H9 (cell line): ENCODE measurements around the gene CXCR2. TPM values are rescaled to one million over a fixed set of nuclear protein-coding genes. Genes with fewer than 3 reads are reported as not detected.

ENCODE experiments used
- DNase-seq: peaks from one replicate; pipeline ENCODE4 v3.0.0-alpha.2; 2017
- H2AFZ ChIP-seq: one replicate; pipeline ENCODE4 v1.6.1; 2013; ENCODE audit warnings: mild to moderate bottlenecking, low read length, control low read depth, moderate library complexity
- H2AK5ac ChIP-seq: 2 replicates; pipeline ENCODE4 v1.6.1; 2013; ENCODE audit warnings: low read length, control low read depth, mixed read lengths; ENCODE audit not compliant: insufficient read length
- H2BK120ac ChIP-seq: one replicate; pipeline ENCODE4 v1.6.1; 2013; ENCODE audit warnings: low read depth, mild to moderate bottlenecking, low read length, control low read depth, inconsistent platforms; ENCODE audit not compliant: poor library complexity, severe bottlenecking
- H2BK12ac ChIP-seq: 2 replicates; pipeline ENCODE4 v1.6.1; 2013; ENCODE audit warnings: low read length, control low read depth, mixed read lengths, low read depth; ENCODE audit not compliant: insufficient read length
- H2BK15ac ChIP-seq: 2 replicates; pipeline ENCODE4 v1.6.1; 2013; ENCODE audit warnings: low read depth, low read length, control low read depth
- H2BK20ac ChIP-seq: one replicate; pipeline ENCODE4 v1.6.1; 2013; ENCODE audit warnings: low read depth, mild to moderate bottlenecking, low read length, control low read depth, inconsistent platforms; ENCODE audit not compliant: poor library complexity, severe bottlenecking
- H2BK5ac ChIP-seq: 2 replicates; pipeline ENCODE4 v1.6.1; 2013; ENCODE audit warnings: low read length, control low read depth, mixed read lengths; ENCODE audit not compliant: insufficient read length
- H3K14ac ChIP-seq: 2 replicates; pipeline ENCODE4 v1.6.1; 2013; ENCODE audit warnings: low read length, control low read depth; ENCODE audit not compliant: insufficient read depth
- H3K18ac ChIP-seq: 2 replicates; pipeline ENCODE4 v1.6.1; 2013; ENCODE audit warnings: low read depth, mild to moderate bottlenecking, mixed read lengths, low read length, control low read depth; ENCODE audit not compliant: insufficient read length
- H3K23ac ChIP-seq: 2 replicates; pipeline ENCODE4 v1.6.1; 2013; ENCODE audit warnings: low read length, control low read depth, mixed read lengths, low read depth; ENCODE audit not compliant: insufficient read length
- H3K23me2 ChIP-seq: 2 replicates; pipeline ENCODE4 v1.6.1; 2013; ENCODE audit warnings: low read depth, mild to moderate bottlenecking, mixed read lengths, low read length, control low read depth; ENCODE audit not compliant: insufficient read length, poor library complexity, severe bottlenecking
- H3K27ac ChIP-seq: 2 replicates; pipeline ENCODE4 v1.5.1; 2013; ENCODE audit warnings: low read length, control low read depth, mixed read lengths, low read depth; ENCODE audit not compliant: insufficient read length
- H3K27me3 ChIP-seq: 2 replicates; pipeline ENCODE4 v1.6.1; 2013; ENCODE audit warnings: low read length, control low read depth, inconsistent platforms; ENCODE audit not compliant: insufficient read depth
- H3K4ac ChIP-seq: 2 replicates; pipeline ENCODE4 v1.6.1; 2013; ENCODE audit warnings: low read depth, mild to moderate bottlenecking, control low read depth, inconsistent platforms, low read length, moderate library complexity
- H3K4me1 ChIP-seq: 2 replicates; pipeline ENCODE4 v1.6.1; 2013; ENCODE audit warnings: low read length, control low read depth, inconsistent platforms; ENCODE audit not compliant: insufficient read depth
- H3K4me2 ChIP-seq: 2 replicates; pipeline ENCODE4 v1.6.1; 2013; ENCODE audit warnings: low read length, control low read depth, mixed read lengths; ENCODE audit not compliant: insufficient read length, insufficient read depth
- H3K56ac ChIP-seq: 2 replicates; pipeline ENCODE4 v1.6.1; 2013; ENCODE audit warnings: low read depth, mild to moderate bottlenecking, mixed read lengths, low read length, control low read depth; ENCODE audit not compliant: insufficient read length
- H3K79me1 ChIP-seq: 2 replicates; pipeline ENCODE4 v1.6.1; 2013; ENCODE audit warnings: low read depth, mild to moderate bottlenecking, moderate library complexity, low read length, control low read depth, inconsistent platforms; ENCODE audit not compliant: insufficient read depth, poor library complexity, severe bottlenecking
- H3K79me2 ChIP-seq: 2 replicates; pipeline ENCODE4 v1.6.1; 2013; ENCODE audit warnings: low read length, control low read depth, inconsistent platforms; ENCODE audit not compliant: insufficient read depth
- H3K9ac ChIP-seq: 2 replicates; pipeline ENCODE4 v1.6.1; 2013; ENCODE audit warnings: low read length, control low read depth, mixed read lengths; ENCODE audit not compliant: insufficient read length; ENCODE audit errors: extremely low read depth
- H3K9me3 ChIP-seq: one replicate; pipeline ENCODE4 v1.6.1; 2013; ENCODE audit warnings: low read depth, low read length, inconsistent platforms; ENCODE audit not compliant: control insufficient read depth
- H3T11ph ChIP-seq: one replicate; pipeline ENCODE4 v1.6.1; 2013; ENCODE audit warnings: mild to moderate bottlenecking, low read length, control low read depth, inconsistent platforms
- H4K20me1 ChIP-seq: one replicate; pipeline ENCODE4 v1.6.1; 2013; ENCODE audit not compliant: control insufficient read depth, insufficient read length, insufficient read depth
- H4K5ac ChIP-seq: 2 replicates; pipeline ENCODE4 v1.6.1; 2013; ENCODE audit warnings: low read depth, mild to moderate bottlenecking, mixed read lengths, low read length, control low read depth; ENCODE audit not compliant: insufficient read length
- H4K8ac ChIP-seq: replicated peaks from 2 replicates; pipeline ENCODE4 v1.6.1; 2013; ENCODE audit warnings: low read length, control low read depth, mixed read lengths, low read depth; ENCODE audit not compliant: insufficient read length
- H4K91ac ChIP-seq: 2 replicates; pipeline ENCODE4 v1.6.1; 2013; ENCODE audit warnings: low read depth, mild to moderate bottlenecking, moderate library complexity, mixed read lengths, low read length, control low read depth; ENCODE audit not compliant: insufficient read length
- H3K27ac Mint-ChIP-seq, 3 experiments: 2 replicates in 2 of 3; 3 replicates in 1 of 3; pipeline ENCODE4 v1.8.0; 2020 to 2021; ENCODE audit warnings: mixed read lengths in 3 of 3, mild to moderate bottlenecking in 1 of 3, moderate library complexity in 1 of 3
- H3K27me3 Mint-ChIP-seq: 2 replicates; pipeline ENCODE4 v1.8.0; 2021; ENCODE audit warnings: low read depth, mild to moderate bottlenecking, moderate library complexity, mixed read lengths
- H3K36me3 Mint-ChIP-seq, 3 experiments: 2 replicates in 2 of 3; 3 replicates in 1 of 3; pipeline ENCODE4 v1.8.0; 2020 to 2021; ENCODE audit warnings: low read depth in 3 of 3, mixed read lengths in 3 of 3; ENCODE audit not compliant: insufficient read depth in 1 of 3
- H3K4me1 Mint-ChIP-seq, 2 experiments: 2 replicates each; pipeline ENCODE4 v1.8.0; 2020; ENCODE audit warnings: mixed read lengths in 2 of 2
- H3K4me3 Mint-ChIP-seq, 2 experiments: 2 replicates in 1 of 2; 3 replicates in 1 of 2; pipeline ENCODE4 v1.8.0; 2020 to 2021; ENCODE audit warnings: mild to moderate bottlenecking in 2 of 2, mixed read lengths in 2 of 2, moderate library complexity in 1 of 2
- H3K9me3 Mint-ChIP-seq, 2 experiments: 2 replicates in 1 of 2; 3 replicates in 1 of 2; pipeline ENCODE4 v1.8.0; 2020; ENCODE audit warnings: mild to moderate bottlenecking in 2 of 2, mixed read lengths in 2 of 2, moderate library complexity in 1 of 2
- WGBS: extraction: QIAGEN DNeasy Blood & Tissue Kit; methylation state at CpG from one replicate; pipeline ENCODE4 v1.1.7; 2013; ENCODE audit warnings: missing lambda C conversion rate, low lambda C conversion rate, mixed read lengths; ENCODE audit not compliant: insufficient read length; ENCODE audit errors: extremely low coverage; 5-methylcytosine and 5-hydroxymethylcytosine counted together
- total RNA-seq: library from RNA; stranded (reverse); gene quantifications from 2 replicates; pipeline ENCODE4 v1.2.1, GENCODE V29; 2021
- TF ChIP-seq, protein P1 (sequence below): fragments of 200-600 bp; sonication (generic); conservative IDR thresholded peaks from 3 replicates; pipeline ENCODE4 v1.8.0; 2021; ENCODE audit warnings: antibody characterized with exemption, mild to moderate bottlenecking

The CXCR2 gene
- total RNA-seq, 1 experiment from 2014 or later, result 0.59 TPM

DNA sequence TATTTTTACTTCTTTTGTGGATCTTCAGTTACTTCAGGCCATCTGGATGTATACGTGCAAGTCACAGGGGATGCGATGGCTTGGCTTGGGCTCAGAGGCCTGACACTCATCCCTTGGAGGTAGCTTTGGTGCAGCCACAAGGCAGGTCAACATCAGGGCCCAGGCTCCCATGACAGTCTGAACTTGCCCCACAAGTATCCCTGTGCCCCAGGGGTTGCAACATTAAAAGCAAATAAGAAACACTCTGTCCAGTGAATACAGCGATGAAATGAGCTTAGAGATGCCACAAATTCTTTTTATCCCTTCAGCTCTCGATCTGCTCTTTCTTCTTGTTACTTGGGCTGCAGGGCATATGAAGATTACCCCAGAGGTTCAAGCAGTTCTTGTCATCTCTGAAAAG, 54.0 kb downstream of the CXCR2 start:
- H3K4me1 ChIP-seq, result no peaks in the 10 kb centered on the region
- no peaks in the 10 kb centered on the region for H3K79me2 ChIP-seq
- H3T11ph ChIP-seq, result no peak overlapping the region
- DNase-seq, result no peak
- no peak overlapping the region for H2BK12ac ChIP-seq
- H4K20me1 ChIP-seq, result no peaks in the 10 kb centered on the region
- no peak overlapping the region for H3K23ac ChIP-seq
- no peak overlapping the region for H3K18ac ChIP-seq
- H3K9ac ChIP-seq, result no peak overlapping the region
- H2BK120ac ChIP-seq, result no peak overlapping the region
- no peak overlapping the region for H3K56ac ChIP-seq
- no peak overlapping the region for H3K27ac Mint-ChIP-seq
- no peaks in the 10 kb centered on the region for H3K23me2 ChIP-seq
- H3K27me3 Mint-ChIP-seq, result peaks cover 18% of the 10 kb centered on the region
- no CpG with 5 or more reads among the region's 4 CpGs for WGBS
- H2BK20ac ChIP-seq, result no peak overlapping the region
- no peak overlapping the region for H3K4me2 ChIP-seq
- H3K36me3 Mint-ChIP-seq, result no peaks in the 10 kb centered on the region; a peak in 1 of 7 replicates
- no peaks in the 10 kb centered on the region for H3K9me3 ChIP-seq
- no peak overlapping the region for H2BK15ac ChIP-seq
- TF ChIP-seq, protein P1, sequence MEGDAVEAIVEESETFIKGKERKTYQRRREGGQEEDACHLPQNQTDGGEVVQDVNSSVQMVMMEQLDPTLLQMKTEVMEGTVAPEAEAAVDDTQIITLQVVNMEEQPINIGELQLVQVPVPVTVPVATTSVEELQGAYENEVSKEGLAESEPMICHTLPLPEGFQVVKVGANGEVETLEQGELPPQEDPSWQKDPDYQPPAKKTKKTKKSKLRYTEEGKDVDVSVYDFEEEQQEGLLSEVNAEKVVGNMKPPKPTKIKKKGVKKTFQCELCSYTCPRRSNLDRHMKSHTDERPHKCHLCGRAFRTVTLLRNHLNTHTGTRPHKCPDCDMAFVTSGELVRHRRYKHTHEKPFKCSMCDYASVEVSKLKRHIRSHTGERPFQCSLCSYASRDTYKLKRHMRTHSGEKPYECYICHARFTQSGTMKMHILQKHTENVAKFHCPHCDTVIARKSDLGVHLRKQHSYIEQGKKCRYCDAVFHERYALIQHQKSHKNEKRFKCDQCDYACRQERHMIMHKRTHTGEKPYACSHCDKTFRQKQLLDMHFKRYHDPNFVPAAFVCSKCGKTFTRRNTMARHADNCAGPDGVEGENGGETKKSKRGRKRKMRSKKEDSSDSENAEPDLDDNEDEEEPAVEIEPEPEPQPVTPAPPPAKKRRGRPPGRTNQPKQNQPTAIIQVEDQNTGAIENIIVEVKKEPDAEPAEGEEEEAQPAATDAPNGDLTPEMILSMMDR, result no peak
- no peak overlapping the region for H4K91ac ChIP-seq
- H3K4me1 Mint-ChIP-seq, result 0 out of 4 replicates have a peak, but pooled peaks cover 0 to 3% of the 10 kb centered on the region in 2 experiments
- H3K27ac ChIP-seq, result no peak overlapping the region
- no peaks in the 10 kb centered on the region for H3K27me3 ChIP-seq
- no peak overlapping the region for H2BK5ac ChIP-seq
- H3K4me3 Mint-ChIP-seq, result no peak overlapping the region
- no peak overlapping the region for H3K4ac ChIP-seq
- no peak overlapping the region for H3K14ac ChIP-seq
- no peaks in the 10 kb centered on the region for H3K79me1 ChIP-seq
- H4K8ac ChIP-seq, result no peak overlapping the region
- peaks cover 14% of the 10 kb centered on the region in 2 experiments for H3K9me3 Mint-ChIP-seq
- no peak overlapping the region for H4K5ac ChIP-seq
- H2AFZ ChIP-seq, result no peak overlapping the region
- no peak overlapping the region for H2AK5ac ChIP-seq
